Measurements from ENCODE around the gene TCF4. TPM values are rescaled to one million over a fixed set of nuclear protein-coding genes. Genes with fewer than 3 reads are reported as not detected.

Gene TCF4
- total and polyA plus RNA-seq, 2 of the 13 experiments (the other 11 are each of a cell fraction or from before 2014, with no cell fraction given): not detected

DNA sequence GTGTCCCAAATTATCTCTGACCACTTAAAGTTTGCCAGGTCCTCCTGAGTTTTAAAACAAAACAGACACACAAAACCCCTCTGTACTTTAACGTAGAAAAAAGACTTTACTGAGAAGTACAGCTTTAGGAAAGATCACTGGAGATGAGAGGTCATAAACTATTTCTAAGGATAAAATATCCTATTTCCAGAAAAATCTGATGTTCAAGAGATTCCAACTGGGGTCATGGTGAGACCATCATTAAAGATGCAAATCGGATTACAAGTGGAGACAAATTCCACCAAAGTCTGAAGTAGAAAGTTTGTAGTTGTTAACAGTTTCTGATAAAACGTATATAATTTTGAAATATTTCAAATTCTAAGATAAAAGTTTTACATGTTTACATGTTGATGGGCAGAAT, 241.6 kb downstream of the TCF4 start:
- TF ChIP-seq ZNF264 (CRISPR knock-in tag; IDR thresholded peaks at IDR 0.05) (no peak), SCMH1 (CRISPR knock-in tag; IDR thresholded peaks at IDR 0.05; ENCODE audit: borderline replicate concordance) (no peak), RFX1 (IDR thresholded peaks at IDR 0.05) (no peak), MBNL3 (CRISPR knock-in tag; conservative IDR thresholded peaks at IDR 0.05) (no peak), GLI4 (CRISPR knock-in tag; IDR thresholded peaks at IDR 0.05; ENCODE audit: borderline replicate concordance) (no peak), IKZF1 (IDR thresholded peaks at IDR 0.05) (no peak)
- TF ChIP-seq, protein P1, sequence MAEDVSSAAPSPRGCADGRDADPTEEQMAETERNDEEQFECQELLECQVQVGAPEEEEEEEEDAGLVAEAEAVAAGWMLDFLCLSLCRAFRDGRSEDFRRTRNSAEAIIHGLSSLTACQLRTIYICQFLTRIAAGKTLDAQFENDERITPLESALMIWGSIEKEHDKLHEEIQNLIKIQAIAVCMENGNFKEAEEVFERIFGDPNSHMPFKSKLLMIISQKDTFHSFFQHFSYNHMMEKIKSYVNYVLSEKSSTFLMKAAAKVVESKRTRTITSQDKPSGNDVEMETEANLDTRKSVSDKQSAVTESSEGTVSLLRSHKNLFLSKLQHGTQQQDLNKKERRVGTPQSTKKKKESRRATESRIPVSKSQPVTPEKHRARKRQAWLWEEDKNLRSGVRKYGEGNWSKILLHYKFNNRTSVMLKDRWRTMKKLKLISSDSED (CRISPR knock-in tag; IDR thresholded peaks at IDR 0.05): no peak
- BruUV-seq (replicated peaks): no TSS peak
- 1% methylated on average over 3 of the region's 3 CpGs for WGBS (ENCODE audit: low lambda C conversion rate)
- intact Hi-C loops (cut with micrococcal nuclease; ENCODE audit: unreplicated experiment): no loop called here
- no peaks in the 10 kb centered on the region for H3K4me1 ChIP-seq (ENCODE audit: insufficient read depth, low read length)
- POLR2A ChIA-PET: no interaction called here
- CTCF ChIA-PET (ENCODE audit: low intra/inter-chr PET ratio, low total read pairs): no interaction called here
- H3K27me3 ChIP-seq (ENCODE audit: control insufficient read depth in 1 of 2, insufficient read depth in 2 of 2, low read length in 2 of 2): no peaks in the 10 kb centered on the region
- H4K20me1 ChIP-seq (ENCODE audit: insufficient read depth, low read length): no peaks in the 10 kb centered on the region
- H3K4me3 ChIP-seq (replicated peaks in 1 of 3; ENCODE audit: insufficient read depth in 1 of 3, low read depth in 2 of 3, low read length in 3 of 3): no peak overlapping the region
- DNase-seq (ENCODE audit: low spot score) (no peak), FAIRE-seq (no peak), ATAC-seq (no peak)
- in situ Hi-C loops (cut with HindIII; ENCODE audit: extremely low pct_ligation_motif_present, low pct_unique_long_range_greater_than_20kb): no loop called here
- H2AFZ ChIP-seq (ENCODE audit: low read length): no peak overlapping the region
- no peak overlapping the region for H3K27ac ChIP-seq (ENCODE audit: extremely low read length, insufficient read depth, low read length)
- no peaks in the 10 kb centered on the region for H3K36me3 ChIP-seq (replicated peaks in 1 of 2; ENCODE audit: control insufficient read depth in 1 of 2, insufficient read depth in 2 of 2, low read length in 2 of 2)
- H3K4me2 ChIP-seq (ENCODE audit: low read depth, low read length): no peak overlapping the region
- no peak overlapping the region for H3K9ac ChIP-seq (ENCODE audit: insufficient read depth, low read depth, low read length)
- H3K79me2 ChIP-seq (ENCODE audit: insufficient read depth, low read length): no peaks in the 10 kb centered on the region
- H3K9me3 ChIP-seq (ENCODE audit: low read length): no peaks in the 10 kb centered on the region

DNA sequence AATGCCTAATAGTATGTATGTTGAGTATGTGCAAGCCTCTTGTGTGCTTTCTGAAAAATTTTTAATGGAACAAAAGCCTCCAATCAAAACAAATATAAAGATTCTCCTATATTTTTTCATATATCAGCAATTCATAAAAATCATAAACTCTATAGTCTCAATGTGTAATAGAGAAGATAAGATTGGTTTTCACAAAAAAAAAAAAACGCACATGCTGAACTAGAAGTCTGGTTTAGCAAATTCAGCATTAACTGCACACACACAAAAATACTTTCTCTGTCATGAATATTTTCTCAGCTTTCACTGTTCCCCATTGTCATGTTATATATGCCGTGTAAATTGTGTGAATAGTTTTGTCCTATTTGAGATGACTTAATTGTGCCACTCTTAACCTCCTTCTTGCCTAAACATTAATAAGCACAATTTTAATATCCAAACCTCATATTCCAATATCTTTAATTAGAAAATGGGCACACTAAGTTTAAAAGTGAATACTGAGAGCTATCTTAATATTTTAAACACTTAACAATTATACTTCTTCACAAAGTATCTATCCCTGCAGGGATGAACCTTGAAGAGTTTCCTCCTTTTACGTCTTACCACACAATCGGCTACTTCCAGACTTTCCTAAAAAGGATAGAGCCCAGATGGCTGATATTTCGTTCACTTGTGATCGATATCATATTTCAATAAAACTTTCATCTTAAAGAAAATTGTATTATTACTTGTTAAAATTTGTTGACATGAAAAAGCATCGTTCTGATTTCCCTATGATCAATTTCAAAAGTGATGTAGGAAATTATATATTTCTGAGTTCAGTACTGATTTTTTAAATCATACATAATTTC, 242.7 kb downstream of the TCF4 start:
- WGBS (ENCODE audit: low lambda C conversion rate): 3% methylated on average over 7 of the region's 7 CpGs
- H3K4me3 ChIP-seq (replicated peaks in 1 of 3; ENCODE audit: insufficient read depth in 1 of 3, low read depth in 2 of 3, low read length in 3 of 3): no peak overlapping the region
- H3K79me2 ChIP-seq (ENCODE audit: insufficient read depth, low read length): no peaks in the 10 kb centered on the region

More for the DNA sequence above, 242.7 kb downstream of the TCF4 start:
- in situ Hi-C loops (cut with HindIII; ENCODE audit: extremely low pct_ligation_motif_present, low pct_unique_long_range_greater_than_20kb) (no loop called here), intact Hi-C loops (cut with micrococcal nuclease; ENCODE audit: unreplicated experiment) (no loop called here)
- BruUV-seq (replicated peaks): no TSS peak
- no peaks in the 10 kb centered on the region for H3K36me3 ChIP-seq (replicated peaks in 1 of 2; ENCODE audit: control insufficient read depth in 1 of 2, insufficient read depth in 2 of 2, low read length in 2 of 2)
- no peaks in the 10 kb centered on the region for H4K20me1 ChIP-seq (ENCODE audit: insufficient read depth, low read length)
- H3K9ac ChIP-seq (ENCODE audit: insufficient read depth, low read depth, low read length): no peak overlapping the region
- TF ChIP-seq FOXK1 (CRISPR knock-in tag; IDR thresholded peaks at IDR 0.05; ENCODE audit: borderline replicate concordance, low read depth): no peak
- TF ChIP-seq, protein P2, sequence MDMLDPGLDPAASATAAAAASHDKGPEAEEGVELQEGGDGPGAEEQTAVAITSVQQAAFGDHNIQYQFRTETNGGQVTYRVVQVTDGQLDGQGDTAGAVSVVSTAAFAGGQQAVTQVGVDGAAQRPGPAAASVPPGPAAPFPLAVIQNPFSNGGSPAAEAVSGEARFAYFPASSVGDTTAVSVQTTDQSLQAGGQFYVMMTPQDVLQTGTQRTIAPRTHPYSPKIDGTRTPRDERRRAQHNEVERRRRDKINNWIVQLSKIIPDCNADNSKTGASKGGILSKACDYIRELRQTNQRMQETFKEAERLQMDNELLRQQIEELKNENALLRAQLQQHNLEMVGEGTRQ (IDR thresholded peaks at IDR 0.05; ENCODE audit: low read depth, low read length): no peak
- TF ChIP-seq, protein P2 (CRISPR knock-in tag; IDR thresholded peaks at IDR 0.05; ENCODE audit: borderline replicate concordance): no peak
- TF ChIP-seq, protein P3, sequence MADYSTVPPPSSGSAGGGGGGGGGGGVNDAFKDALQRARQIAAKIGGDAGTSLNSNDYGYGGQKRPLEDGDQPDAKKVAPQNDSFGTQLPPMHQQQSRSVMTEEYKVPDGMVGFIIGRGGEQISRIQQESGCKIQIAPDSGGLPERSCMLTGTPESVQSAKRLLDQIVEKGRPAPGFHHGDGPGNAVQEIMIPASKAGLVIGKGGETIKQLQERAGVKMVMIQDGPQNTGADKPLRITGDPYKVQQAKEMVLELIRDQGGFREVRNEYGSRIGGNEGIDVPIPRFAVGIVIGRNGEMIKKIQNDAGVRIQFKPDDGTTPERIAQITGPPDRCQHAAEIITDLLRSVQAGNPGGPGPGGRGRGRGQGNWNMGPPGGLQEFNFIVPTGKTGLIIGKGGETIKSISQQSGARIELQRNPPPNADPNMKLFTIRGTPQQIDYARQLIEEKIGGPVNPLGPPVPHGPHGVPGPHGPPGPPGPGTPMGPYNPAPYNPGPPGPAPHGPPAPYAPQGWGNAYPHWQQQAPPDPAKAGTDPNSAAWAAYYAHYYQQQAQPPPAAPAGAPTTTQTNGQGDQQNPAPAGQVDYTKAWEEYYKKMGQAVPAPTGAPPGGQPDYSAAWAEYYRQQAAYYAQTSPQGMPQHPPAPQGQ (CRISPR knock-in tag; IDR thresholded peaks at IDR 0.05; ENCODE audit: borderline replicate concordance): no peak
- TF ChIP-seq SIN3B (IDR thresholded peaks at IDR 0.05; ENCODE audit: low read length): no peak
- TF ChIP-seq ZSCAN22 (CRISPR knock-in tag; IDR thresholded peaks at IDR 0.05): no peak
- TF ChIP-seq MAFF (IDR thresholded peaks at IDR 0.05; ENCODE audit: low read depth, low read length): 0 out of 2 replicates have a peak, but pooled peaks have one; percentile 7
- no peaks in the 10 kb centered on the region for H3K4me1 ChIP-seq (ENCODE audit: insufficient read depth, low read length)
- DNase-seq (ENCODE audit: low spot score) (no peak), ATAC-seq (no peak), FAIRE-seq (no peak)
- no peak overlapping the region for H3K4me2 ChIP-seq (ENCODE audit: low read depth, low read length)
- ChIA-PET POLR2A (no interaction called here), CTCF (ENCODE audit: low intra/inter-chr PET ratio, low total read pairs) (no interaction called here)
- H3K27ac ChIP-seq (ENCODE audit: extremely low read length, insufficient read depth, low read length): no peak overlapping the region
- H3K9me3 ChIP-seq (ENCODE audit: low read length): no peaks in the 10 kb centered on the region
- H2AFZ ChIP-seq (ENCODE audit: low read length): no peak overlapping the region
- no peaks in the 10 kb centered on the region for H3K27me3 ChIP-seq (ENCODE audit: control insufficient read depth in 1 of 2, insufficient read depth in 2 of 2, low read length in 2 of 2)

Data from HepG2 (cell line).